ENCODE results near the gene CELF2.

GRCh38 chr10:11229893-11230292 lies 212.2 kb downstream of the CELF2 start:
- no peak for TF ChIP-seq CTCF (IDR thresholded peaks at IDR 0.05)
- no peak for TF ChIP-seq EP300 (IDR thresholded peaks at IDR 0.05)
- TF ChIP-seq POLR2A (IDR thresholded peaks at IDR 0.05), result no peak
- no peak for TF ChIP-seq POLR2AphosphoS5 (IDR thresholded peaks at IDR 0.05)

Data from suprapubic skin (tissue), 4 donors.